Mesothelial cell of epicardium (in vitro differentiated cells): ENCODE results near the gene CFAP46. TPM values are rescaled to one million over a fixed set of nuclear protein-coding genes. Genes with fewer than 3 reads are reported as not detected.
"Not testable (repeated sequence)": the region's sequence is repeated elsewhere in the genome, so short reads cannot be mapped to it uniquely, and the experiment has no call there.

Source experiments
- DNase-seq, 2 experiments: peaks; one replicate each; pipeline ENCODE4 v3.0.0; 2021; ENCODE audit warnings: low spot score in 2 of 2; ENCODE audit not compliant: unreplicated experiment in 2 of 2
- H3K27ac Mint-ChIP-seq: 2 replicates; pipeline ENCODE4 v1.8.0; 2021; ENCODE audit warnings: mixed read lengths
- H3K27me3 Mint-ChIP-seq: 2 replicates; pipeline ENCODE4 v1.8.0; 2021; ENCODE audit warnings: low read depth, mixed read lengths
- H3K36me3 Mint-ChIP-seq: 2 replicates; pipeline ENCODE4 v1.8.0; 2021; ENCODE audit warnings: mixed read lengths
- H3K4me1 Mint-ChIP-seq: 2 replicates; pipeline ENCODE4 v1.8.0; 2021; ENCODE audit warnings: mixed read lengths
- H3K4me3 Mint-ChIP-seq: 2 replicates; pipeline ENCODE4 v1.8.0; 2021; ENCODE audit warnings: mild to moderate bottlenecking, moderate library complexity, mixed read lengths
- H3K9me3 Mint-ChIP-seq: 2 replicates; pipeline ENCODE4 v1.8.0; 2021; ENCODE audit warnings: mixed read lengths
- total RNA-seq: library from RNA; stranded (reverse); gene quantifications from 3 replicates; pipeline ENCODE4 v1.2.1, GENCODE V29; 2021
- TF ChIP-seq, protein P1 (sequence below): fragments of 200-600 bp; sonication (generic); IDR thresholded peaks from one replicate; pipeline ENCODE4 v1.5.0; 2021; ENCODE audit warnings: antibody characterized with exemption; ENCODE audit not compliant: unreplicated experiment

Gene CFAP46
- total RNA-seq, 1 donor from 2014 or later, result 3.1 TPM

DNA sequence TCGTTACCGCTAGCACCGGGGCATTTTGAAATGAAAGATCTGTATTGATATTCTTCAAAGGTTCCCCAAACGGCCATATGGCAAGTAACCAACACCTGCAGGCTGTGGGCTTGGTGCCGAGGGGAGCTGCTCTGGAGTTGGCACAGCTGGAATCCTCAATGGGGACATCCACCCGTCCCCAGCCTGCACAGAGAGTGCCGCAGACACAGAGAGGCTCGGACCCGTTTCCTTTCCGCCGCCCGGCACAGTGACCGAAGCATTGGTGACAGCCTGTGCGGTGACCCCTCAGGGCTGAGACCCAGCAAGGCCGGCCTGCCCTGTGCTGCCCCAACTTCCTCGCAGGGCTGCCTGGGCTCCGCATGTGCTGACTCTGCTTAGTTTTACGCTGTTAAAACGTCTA is 4.5 kb downstream of the CFAP46 start:
- H3K36me3 Mint-ChIP-seq, result no peaks in the 10 kb centered on the region
- TF ChIP-seq, protein P1, sequence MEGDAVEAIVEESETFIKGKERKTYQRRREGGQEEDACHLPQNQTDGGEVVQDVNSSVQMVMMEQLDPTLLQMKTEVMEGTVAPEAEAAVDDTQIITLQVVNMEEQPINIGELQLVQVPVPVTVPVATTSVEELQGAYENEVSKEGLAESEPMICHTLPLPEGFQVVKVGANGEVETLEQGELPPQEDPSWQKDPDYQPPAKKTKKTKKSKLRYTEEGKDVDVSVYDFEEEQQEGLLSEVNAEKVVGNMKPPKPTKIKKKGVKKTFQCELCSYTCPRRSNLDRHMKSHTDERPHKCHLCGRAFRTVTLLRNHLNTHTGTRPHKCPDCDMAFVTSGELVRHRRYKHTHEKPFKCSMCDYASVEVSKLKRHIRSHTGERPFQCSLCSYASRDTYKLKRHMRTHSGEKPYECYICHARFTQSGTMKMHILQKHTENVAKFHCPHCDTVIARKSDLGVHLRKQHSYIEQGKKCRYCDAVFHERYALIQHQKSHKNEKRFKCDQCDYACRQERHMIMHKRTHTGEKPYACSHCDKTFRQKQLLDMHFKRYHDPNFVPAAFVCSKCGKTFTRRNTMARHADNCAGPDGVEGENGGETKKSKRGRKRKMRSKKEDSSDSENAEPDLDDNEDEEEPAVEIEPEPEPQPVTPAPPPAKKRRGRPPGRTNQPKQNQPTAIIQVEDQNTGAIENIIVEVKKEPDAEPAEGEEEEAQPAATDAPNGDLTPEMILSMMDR, result no peak
- H3K4me1 Mint-ChIP-seq, result peaks cover 6% of the 10 kb centered on the region
- no peaks in the 10 kb centered on the region for H3K27me3 Mint-ChIP-seq
- no peak overlapping the region for H3K4me3 Mint-ChIP-seq
- no peaks in the 10 kb centered on the region for H3K9me3 Mint-ChIP-seq
- H3K27ac Mint-ChIP-seq, result no peak overlapping the region
- no peak for DNase-seq

DNA sequence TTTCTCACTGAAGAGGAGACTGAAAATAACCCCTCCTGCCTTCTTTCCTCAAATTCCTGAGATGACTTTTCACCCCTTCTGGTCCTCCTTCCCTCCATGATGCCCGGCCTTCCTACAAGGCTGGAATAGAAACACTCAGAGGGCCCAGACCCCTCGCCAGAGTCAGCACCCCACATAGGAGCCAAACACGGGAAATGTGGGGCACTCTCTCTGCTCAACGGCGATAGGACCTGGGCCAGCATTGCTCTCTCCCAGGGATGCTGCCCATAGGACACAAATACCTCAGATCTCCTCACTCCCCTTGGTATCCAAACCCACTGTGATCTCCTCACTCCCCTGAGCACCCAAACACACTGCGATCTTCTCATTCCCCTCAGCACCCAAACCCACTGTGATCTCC is 7.4 kb downstream of the CFAP46 start:
- Mint-ChIP-seq H3K4me1 (no peaks in the 10 kb centered on the region), H3K36me3 (no peaks in the 10 kb centered on the region), H3K27me3 (no peaks in the 10 kb centered on the region), H3K27ac (no peak overlapping the region), H3K9me3 (no peaks in the 10 kb centered on the region), H3K4me3 (no peak overlapping the region)
- no peak for DNase-seq
- TF ChIP-seq, protein P1, result no peak

DNA sequence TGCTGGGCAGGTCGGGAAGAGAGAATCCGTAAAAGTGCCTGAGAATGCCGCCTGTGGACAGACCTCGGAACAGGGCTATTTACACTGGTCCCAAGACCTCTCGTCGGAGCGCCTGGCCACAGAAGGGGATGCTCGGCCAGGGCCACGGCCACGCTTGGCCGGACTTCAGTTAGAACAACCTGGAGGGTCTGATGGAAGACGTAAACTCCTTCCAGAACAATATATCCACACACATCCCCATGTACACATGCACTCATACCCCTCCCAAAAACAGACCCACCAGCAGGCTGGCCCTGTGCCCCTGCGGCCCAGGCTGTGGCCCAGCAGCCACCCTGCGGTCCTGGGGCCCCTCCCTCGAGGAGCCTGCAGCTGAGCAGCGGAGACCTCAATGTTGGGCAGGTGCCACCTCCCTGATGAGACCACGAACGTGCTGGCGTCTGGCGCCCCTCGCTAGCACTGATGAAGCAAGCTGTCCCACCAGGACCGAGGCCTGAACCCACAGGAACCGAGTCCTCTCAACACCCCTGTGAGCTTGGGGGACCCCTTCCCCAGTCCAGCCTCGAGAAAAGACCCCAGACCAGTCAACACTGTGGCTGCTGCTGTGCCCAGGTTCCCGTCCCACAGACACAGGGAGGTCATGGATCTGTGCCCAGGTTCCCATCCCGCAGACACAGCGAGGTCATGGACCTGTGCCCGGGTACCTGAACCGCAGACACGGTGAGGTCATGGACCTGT is 8.9 kb downstream of the CFAP46 start:
- TF ChIP-seq, protein P1, result no peak
- H3K27me3 Mint-ChIP-seq, result no peaks in the 10 kb centered on the region
- no peaks in the 10 kb centered on the region for H3K36me3 Mint-ChIP-seq
- no peaks in the 10 kb centered on the region for H3K4me1 Mint-ChIP-seq
- no peak overlapping the region for H3K27ac Mint-ChIP-seq
- DNase-seq, result no peak
- H3K4me3 Mint-ChIP-seq, result no peak overlapping the region
- no peaks in the 10 kb centered on the region for H3K9me3 Mint-ChIP-seq

DNA sequence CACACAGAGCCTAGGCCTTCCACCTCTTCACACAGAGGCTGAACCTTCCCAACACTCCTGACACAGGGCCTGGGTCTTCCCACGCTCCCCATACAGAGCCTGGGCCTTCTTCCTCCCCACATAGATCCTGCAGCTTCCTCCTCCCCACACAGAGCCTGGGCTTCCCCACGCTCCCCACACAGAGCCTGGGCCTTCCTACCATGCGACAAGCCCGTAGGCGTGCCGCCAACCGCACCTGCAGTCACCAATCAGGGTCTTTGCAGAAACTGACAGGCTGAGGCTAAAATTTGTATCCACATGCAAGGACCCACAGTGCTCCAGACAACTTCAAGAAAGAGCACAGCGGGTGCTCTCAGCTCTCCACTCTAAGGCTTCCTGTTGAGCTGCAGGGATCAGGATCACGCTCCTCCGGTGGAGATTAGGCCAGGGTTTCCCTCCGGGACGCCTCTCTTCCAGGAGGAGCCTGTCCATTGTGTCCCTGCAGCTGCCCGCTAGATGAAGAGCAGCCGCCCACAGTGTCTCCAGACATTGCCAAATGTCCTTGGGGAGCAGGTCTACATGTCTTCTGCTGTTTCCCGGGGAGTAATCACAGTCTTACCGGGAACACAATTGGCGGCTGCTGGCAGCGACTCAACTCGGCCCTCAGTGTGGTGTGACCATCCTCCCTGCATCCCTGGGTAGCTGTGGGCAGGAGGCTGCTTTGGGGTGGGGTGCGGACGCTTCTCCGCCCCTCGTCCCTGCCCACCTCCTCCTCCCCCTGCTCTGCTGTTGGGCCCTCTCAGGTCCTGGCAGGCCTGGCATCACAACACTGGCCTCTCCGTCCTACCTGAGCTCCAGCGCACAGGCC is 9.7 kb downstream of the CFAP46 start:
- Mint-ChIP-seq H3K4me3 (no peak overlapping the region), H3K4me1 (no peaks in the 10 kb centered on the region), H3K36me3 (no peaks in the 10 kb centered on the region), H3K27me3 (no peaks in the 10 kb centered on the region), H3K9me3 (no peaks in the 10 kb centered on the region), H3K27ac (peak overlapping the region; percentile 87)
- no peak for DNase-seq
- TF ChIP-seq, protein P1, result no peak

DNA sequence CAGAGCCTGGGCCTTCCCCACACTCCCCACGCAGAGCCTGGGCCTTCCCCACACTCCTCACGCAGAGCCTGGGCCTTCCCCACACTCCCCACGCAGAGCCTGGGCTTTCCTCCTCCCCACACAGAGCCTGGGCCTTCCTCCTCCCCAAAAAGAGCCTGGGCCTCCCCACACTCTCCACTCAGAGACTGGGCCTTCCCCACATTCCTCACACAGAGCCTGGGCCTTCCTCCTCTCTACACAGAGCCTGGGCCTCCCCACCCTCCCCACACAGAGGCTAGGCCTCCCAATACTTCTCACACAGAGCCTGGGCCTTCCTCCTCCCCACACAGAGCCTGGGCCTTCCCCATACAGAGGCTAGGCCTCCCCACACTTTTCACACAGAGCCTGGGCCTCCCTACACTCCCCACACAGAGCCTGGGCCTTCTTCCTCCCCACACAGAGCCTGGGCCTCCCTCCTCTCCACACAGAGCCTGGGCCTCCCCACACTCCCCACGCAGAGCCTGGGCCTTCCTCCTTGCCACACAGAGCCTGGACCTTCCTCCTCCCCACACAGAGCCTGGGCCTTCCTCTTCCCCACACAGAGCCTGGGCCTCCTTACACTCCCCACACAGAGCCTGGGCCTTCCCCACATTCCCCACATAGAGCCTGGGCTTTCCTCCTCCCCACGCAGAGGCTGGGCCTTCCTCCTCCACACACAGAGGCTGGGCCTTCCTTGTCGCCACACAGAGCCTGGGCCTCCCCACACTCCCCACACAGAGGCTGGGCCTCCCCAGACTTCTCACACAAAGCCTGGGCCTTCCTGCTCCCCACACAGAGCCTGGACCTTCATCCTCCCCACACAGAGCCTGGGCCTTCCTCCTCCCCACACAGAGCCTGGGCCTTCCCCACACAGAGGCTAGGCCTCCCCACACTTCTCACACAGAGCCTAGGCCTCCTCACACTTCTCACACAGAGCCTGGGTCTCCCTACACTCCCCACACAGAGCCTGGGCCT is 10.8 kb downstream of the CFAP46 start:
- not testable (repeated sequence) for DNase-seq, H3K4me1 Mint-ChIP-seq, H3K4me3 Mint-ChIP-seq, H3K36me3 Mint-ChIP-seq, H3K27me3 Mint-ChIP-seq, H3K9me3 Mint-ChIP-seq
- peak overlapping the region; percentile 50 for H3K27ac Mint-ChIP-seq

DNA sequence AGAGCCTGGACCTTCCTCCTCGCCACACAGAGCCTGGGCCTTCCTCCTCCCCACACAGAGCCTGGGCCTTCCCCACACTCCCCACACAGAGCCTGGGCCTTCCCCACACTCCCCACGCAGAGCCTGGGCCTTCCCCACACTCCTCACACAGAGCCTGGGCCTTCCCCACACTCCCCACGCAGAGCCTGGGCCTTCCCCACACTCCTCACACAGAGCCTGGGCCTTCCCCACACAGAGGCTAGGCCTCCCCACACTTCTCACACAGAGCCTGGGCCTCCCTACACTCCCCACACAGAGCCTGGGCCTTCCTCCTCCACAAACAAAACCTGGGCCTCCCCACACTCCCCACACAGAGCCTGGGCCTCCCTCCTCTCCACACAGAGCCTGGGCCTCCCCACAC is 11.7 kb downstream of the CFAP46 start:
- H3K27me3 Mint-ChIP-seq, H3K36me3 Mint-ChIP-seq, DNase-seq, H3K4me1 Mint-ChIP-seq, H3K4me3 Mint-ChIP-seq, H3K27ac Mint-ChIP-seq, H3K9me3 Mint-ChIP-seq: not testable (repeated sequence)
